H9 (cell line): ENCODE measurements around the gene DTHD1. TPM values are rescaled to one million over a fixed set of nuclear protein-coding genes. Genes with fewer than 3 reads are reported as not detected.

Experiments
- DNase-seq: peaks from one replicate; pipeline ENCODE4 v3.0.0-alpha.2; 2017
- H2AFZ ChIP-seq: one replicate; pipeline ENCODE4 v1.6.1; 2013; ENCODE audit warnings: mild to moderate bottlenecking, low read length, control low read depth, moderate library complexity
- H2AK5ac ChIP-seq: 2 replicates; pipeline ENCODE4 v1.6.1; 2013; ENCODE audit warnings: low read length, control low read depth, mixed read lengths; ENCODE audit not compliant: insufficient read length
- H2BK120ac ChIP-seq: one replicate; pipeline ENCODE4 v1.6.1; 2013; ENCODE audit warnings: low read depth, mild to moderate bottlenecking, low read length, control low read depth, inconsistent platforms; ENCODE audit not compliant: poor library complexity, severe bottlenecking
- H2BK12ac ChIP-seq: 2 replicates; pipeline ENCODE4 v1.6.1; 2013; ENCODE audit warnings: low read length, control low read depth, mixed read lengths, low read depth; ENCODE audit not compliant: insufficient read length
- H2BK15ac ChIP-seq: 2 replicates; pipeline ENCODE4 v1.6.1; 2013; ENCODE audit warnings: low read depth, low read length, control low read depth
- H2BK20ac ChIP-seq: one replicate; pipeline ENCODE4 v1.6.1; 2013; ENCODE audit warnings: low read depth, mild to moderate bottlenecking, low read length, control low read depth, inconsistent platforms; ENCODE audit not compliant: poor library complexity, severe bottlenecking
- H2BK5ac ChIP-seq: 2 replicates; pipeline ENCODE4 v1.6.1; 2013; ENCODE audit warnings: low read length, control low read depth, mixed read lengths; ENCODE audit not compliant: insufficient read length
- H3K14ac ChIP-seq: 2 replicates; pipeline ENCODE4 v1.6.1; 2013; ENCODE audit warnings: low read length, control low read depth; ENCODE audit not compliant: insufficient read depth
- H3K18ac ChIP-seq: 2 replicates; pipeline ENCODE4 v1.6.1; 2013; ENCODE audit warnings: low read depth, mild to moderate bottlenecking, mixed read lengths, low read length, control low read depth; ENCODE audit not compliant: insufficient read length
- H3K23ac ChIP-seq: 2 replicates; pipeline ENCODE4 v1.6.1; 2013; ENCODE audit warnings: low read length, control low read depth, mixed read lengths, low read depth; ENCODE audit not compliant: insufficient read length
- H3K23me2 ChIP-seq: 2 replicates; pipeline ENCODE4 v1.6.1; 2013; ENCODE audit warnings: low read depth, mild to moderate bottlenecking, mixed read lengths, low read length, control low read depth; ENCODE audit not compliant: insufficient read length, poor library complexity, severe bottlenecking
- H3K27ac ChIP-seq: 2 replicates; pipeline ENCODE4 v1.5.1; 2013; ENCODE audit warnings: low read length, control low read depth, mixed read lengths, low read depth; ENCODE audit not compliant: insufficient read length
- H3K27me3 ChIP-seq: 2 replicates; pipeline ENCODE4 v1.6.1; 2013; ENCODE audit warnings: low read length, control low read depth, inconsistent platforms; ENCODE audit not compliant: insufficient read depth
- H3K4ac ChIP-seq: 2 replicates; pipeline ENCODE4 v1.6.1; 2013; ENCODE audit warnings: low read depth, mild to moderate bottlenecking, control low read depth, inconsistent platforms, low read length, moderate library complexity
- H3K4me1 ChIP-seq: 2 replicates; pipeline ENCODE4 v1.6.1; 2013; ENCODE audit warnings: low read length, control low read depth, inconsistent platforms; ENCODE audit not compliant: insufficient read depth
- H3K4me2 ChIP-seq: 2 replicates; pipeline ENCODE4 v1.6.1; 2013; ENCODE audit warnings: low read length, control low read depth, mixed read lengths; ENCODE audit not compliant: insufficient read length, insufficient read depth
- H3K56ac ChIP-seq: 2 replicates; pipeline ENCODE4 v1.6.1; 2013; ENCODE audit warnings: low read depth, mild to moderate bottlenecking, mixed read lengths, low read length, control low read depth; ENCODE audit not compliant: insufficient read length
- H3K79me1 ChIP-seq: 2 replicates; pipeline ENCODE4 v1.6.1; 2013; ENCODE audit warnings: low read depth, mild to moderate bottlenecking, moderate library complexity, low read length, control low read depth, inconsistent platforms; ENCODE audit not compliant: insufficient read depth, poor library complexity, severe bottlenecking
- H3K79me2 ChIP-seq: 2 replicates; pipeline ENCODE4 v1.6.1; 2013; ENCODE audit warnings: low read length, control low read depth, inconsistent platforms; ENCODE audit not compliant: insufficient read depth
- H3K9ac ChIP-seq: 2 replicates; pipeline ENCODE4 v1.6.1; 2013; ENCODE audit warnings: low read length, control low read depth, mixed read lengths; ENCODE audit not compliant: insufficient read length; ENCODE audit errors: extremely low read depth
- H3K9me3 ChIP-seq: one replicate; pipeline ENCODE4 v1.6.1; 2013; ENCODE audit warnings: low read depth, low read length, inconsistent platforms; ENCODE audit not compliant: control insufficient read depth
- H3T11ph ChIP-seq: one replicate; pipeline ENCODE4 v1.6.1; 2013; ENCODE audit warnings: mild to moderate bottlenecking, low read length, control low read depth, inconsistent platforms
- H4K20me1 ChIP-seq: one replicate; pipeline ENCODE4 v1.6.1; 2013; ENCODE audit not compliant: control insufficient read depth, insufficient read length, insufficient read depth
- H4K5ac ChIP-seq: 2 replicates; pipeline ENCODE4 v1.6.1; 2013; ENCODE audit warnings: low read depth, mild to moderate bottlenecking, mixed read lengths, low read length, control low read depth; ENCODE audit not compliant: insufficient read length
- H4K8ac ChIP-seq: replicated peaks from 2 replicates; pipeline ENCODE4 v1.6.1; 2013; ENCODE audit warnings: low read length, control low read depth, mixed read lengths, low read depth; ENCODE audit not compliant: insufficient read length
- H4K91ac ChIP-seq: 2 replicates; pipeline ENCODE4 v1.6.1; 2013; ENCODE audit warnings: low read depth, mild to moderate bottlenecking, moderate library complexity, mixed read lengths, low read length, control low read depth; ENCODE audit not compliant: insufficient read length
- H3K27ac Mint-ChIP-seq, 3 experiments: 2 replicates in 2 of 3; 3 replicates in 1 of 3; pipeline ENCODE4 v1.8.0; 2020 to 2021; ENCODE audit warnings: mixed read lengths in 3 of 3, mild to moderate bottlenecking in 1 of 3, moderate library complexity in 1 of 3
- H3K27me3 Mint-ChIP-seq: 2 replicates; pipeline ENCODE4 v1.8.0; 2021; ENCODE audit warnings: low read depth, mild to moderate bottlenecking, moderate library complexity, mixed read lengths
- H3K36me3 Mint-ChIP-seq, 3 experiments: 2 replicates in 2 of 3; 3 replicates in 1 of 3; pipeline ENCODE4 v1.8.0; 2020 to 2021; ENCODE audit warnings: low read depth in 3 of 3, mixed read lengths in 3 of 3; ENCODE audit not compliant: insufficient read depth in 1 of 3
- H3K4me1 Mint-ChIP-seq, 2 experiments: 2 replicates each; pipeline ENCODE4 v1.8.0; 2020; ENCODE audit warnings: mixed read lengths in 2 of 2
- H3K4me3 Mint-ChIP-seq, 2 experiments: 2 replicates in 1 of 2; 3 replicates in 1 of 2; pipeline ENCODE4 v1.8.0; 2020 to 2021; ENCODE audit warnings: mild to moderate bottlenecking in 2 of 2, mixed read lengths in 2 of 2, moderate library complexity in 1 of 2
- H3K9me3 Mint-ChIP-seq, 2 experiments: 2 replicates in 1 of 2; 3 replicates in 1 of 2; pipeline ENCODE4 v1.8.0; 2020; ENCODE audit warnings: mild to moderate bottlenecking in 2 of 2, mixed read lengths in 2 of 2, moderate library complexity in 1 of 2
- CTCF ChIP-seq: fragments of 200-600 bp; sonication (generic); conservative IDR thresholded peaks from 3 replicates; pipeline ENCODE4 v1.8.0; 2021; ENCODE audit warnings: antibody characterized with exemption, mild to moderate bottlenecking
- WGBS: extraction: QIAGEN DNeasy Blood & Tissue Kit; methylation state at CpG from one replicate; pipeline ENCODE4 v1.1.7; 2013; ENCODE audit warnings: missing lambda C conversion rate, low lambda C conversion rate, mixed read lengths; ENCODE audit not compliant: insufficient read length; ENCODE audit errors: extremely low coverage; 5-methylcytosine and 5-hydroxymethylcytosine counted together
- total RNA-seq: library from RNA; stranded (reverse); gene quantifications from 2 replicates; pipeline ENCODE4 v1.2.1, GENCODE V29; 2021

DTHD1 gene
- total RNA-seq, 1 experiment from 2014 or later: not detected

GRCh38 chr4:36264207-36264826 is 17.1 kb upstream of the DTHD1 start:
- H3K4me3 Mint-ChIP-seq: no peak overlapping the region; a peak in 1 of 5 replicates
- Histone ChIP-seq H4K20me1 (no peaks in the 10 kb centered on the region), H3K4me1 (0 out of 2 replicates have a peak, but pooled peaks cover 3% of the 10 kb centered on the region), H3K27me3 (no peaks in the 10 kb centered on the region), H3K27ac (no peak overlapping the region), H4K5ac (no peak overlapping the region), H3K4me2 (peak overlapping the region; percentile 43), H4K91ac (no peak overlapping the region), H3K4ac (no peak overlapping the region), H2AFZ (peak overlapping the region; percentile 82), H2BK15ac (no peak overlapping the region), H2AK5ac (no peak overlapping the region), H2BK20ac (no peak overlapping the region), H2BK12ac (no peak overlapping the region), H3K23me2 (no peaks in the 10 kb centered on the region), H3K79me1 (no peaks in the 10 kb centered on the region), H3K79me2 (no peaks in the 10 kb centered on the region), H3K9me3 (no peaks in the 10 kb centered on the region), H3K9ac (no peak overlapping the region), H3K23ac (no peak overlapping the region), H2BK120ac (no peak overlapping the region), H3T11ph (no peak overlapping the region), H4K8ac (no peak overlapping the region), H3K14ac (no peak overlapping the region), H3K18ac (no peak overlapping the region), H3K56ac (no peak overlapping the region), H2BK5ac (no peak overlapping the region)
- TF ChIP-seq CTCF: no peak
- no peaks in the 10 kb centered on the region for H3K36me3 Mint-ChIP-seq
- no peak for DNase-seq
- peak overlapping the region in 2 of 3 experiments; percentile 14 to 86; a peak in 4 of 7 replicates for H3K27ac Mint-ChIP-seq
- H3K9me3 Mint-ChIP-seq: no peaks in the 10 kb centered on the region
- no peaks in the 10 kb centered on the region for H3K27me3 Mint-ChIP-seq
- WGBS: no CpG with 5 or more reads among the region's 2 CpGs
- H3K4me1 Mint-ChIP-seq: peaks cover 17 to 18% of the 10 kb centered on the region in 2 experiments
